K562 (cell line): ENCODE measurements around the gene IFI16. TPM values are rescaled to one million over a fixed set of nuclear protein-coding genes. Genes with fewer than 3 reads are reported as not detected.

Experiments used
- ATAC-seq: fragments of 200-7000 bp; cut with Tn5 transposase; 3 replicates; pipeline ENCODE4 v1.9.1; 2020; ENCODE audit warnings: moderate library complexity
- BruUV-seq: library from RNA; stranded (reverse); fragments of 400-500 nt; replicated peaks from 2 replicates; lab custom pipeline; 2021; lab: Mats Ljungman, UMichigan
- CTCF ChIA-PET: fragments of 300-600 bp; formaldehyde crosslinking; extraction: SDS; loops from one replicate; lab custom pipeline; 2021; ENCODE audit warnings: low intra/inter-chr PET ratio; lab: Yijun Ruan, JAX
- POLR2A ChIA-PET: fragments of 300-600, 350-650 bp; sonication (Branson Sonifier 250); formaldehyde crosslinking; extraction: SDS; loops from one replicate; lab custom pipeline; 2021; ENCODE audit warnings: antibody characterized with exemption, inconsistent platforms; lab: Yijun Ruan, JAX
- DNase-seq, 4 experiments: peaks; one replicate each; pipeline versions ENCODE4 v3.0.0 to v3.0.0-alpha.2; 2011 to 2018; ENCODE audit warnings: low spot score in 3 of 4, mixed read lengths in 3 of 4; ENCODE audit errors: extremely low read depth in 1 of 4
- FAIRE-seq: peaks from 2 replicates; lab custom pipeline; 2011; peaks lifted over from hg19 to GRCh38; lab: Jason Lieb, UNC
- H2AFZ ChIP-seq: 2 replicates; pipeline ENCODE4 v1.6.0; 2011; ENCODE audit warnings: low read depth, low read length, control low read depth, inconsistent platforms
- H3K27ac ChIP-seq: fragments of 200-600 bp; 3 replicates; pipeline ENCODE4 v1.8.0; 2011; ENCODE audit warnings: low read depth, mild to moderate bottlenecking, control low read depth, inconsistent platforms, low read length, moderate library complexity, mixed read lengths; ENCODE audit errors: extremely low read depth
- H3K27me3 ChIP-seq, 2 experiments: fragments of 300-600 bp in 1 of 2; 2 replicates in 1 of 2; 3 replicates in 1 of 2; pipeline versions ENCODE4 v1.6.0 to v1.8.0; 2011; ENCODE audit warnings: inconsistent platforms in 2 of 2, low read length in 2 of 2, mild to moderate bottlenecking in 1 of 2, mixed read lengths in 1 of 2, moderate library complexity in 1 of 2; ENCODE audit not compliant: control insufficient read depth in 2 of 2, insufficient read depth in 2 of 2
- H3K36me3 ChIP-seq: fragments of 300-600 bp; 3 replicates; pipeline ENCODE4 v1.8.0; 2011; ENCODE audit warnings: mild to moderate bottlenecking, low read length, inconsistent platforms; ENCODE audit not compliant: control insufficient read depth, insufficient read depth
- H3K4me1 ChIP-seq, 2 experiments: fragments of 200-600 bp in 1 of 2; replicated peaks in 1 of 2; 2 replicates in 1 of 2; 3 replicates in 1 of 2; pipeline versions ENCODE4 v1.5.1 to v1.8.0; 2011; ENCODE audit warnings: inconsistent platforms in 2 of 2, low read length in 2 of 2, mild to moderate bottlenecking in 1 of 2, mixed read lengths in 1 of 2, moderate library complexity in 1 of 2; ENCODE audit not compliant: control insufficient read depth in 2 of 2, insufficient read depth in 2 of 2
- H3K4me2 ChIP-seq: 2 replicates; pipeline ENCODE4 v1.6.1; 2011; ENCODE audit warnings: low read length, control low read depth, inconsistent platforms, mixed read lengths; ENCODE audit not compliant: insufficient read depth
- H3K4me3 ChIP-seq: fragments of 200-600 bp; sonication (generic), shearing (Covaris generic); 2 replicates; pipeline ENCODE4 v1.5.1; 2016; ENCODE audit warnings: control low read depth, inconsistent platforms
- H3K79me2 ChIP-seq: fragments of 200-600 bp; 3 replicates; pipeline ENCODE4 v1.8.0; 2011; ENCODE audit warnings: low read length, inconsistent platforms; ENCODE audit not compliant: control insufficient read depth, insufficient read depth
- H3K9ac ChIP-seq, 2 experiments: 2 replicates each; pipeline versions ENCODE4 v1.6.0 to v1.6.1; 2011; ENCODE audit warnings: low read depth in 2 of 2, low read length in 2 of 2, control low read depth in 1 of 2, inconsistent platforms in 1 of 2, mild to moderate bottlenecking in 1 of 2, mixed read lengths in 1 of 2; ENCODE audit not compliant: insufficient read depth in 1 of 2
- H3K9me1 ChIP-seq: one replicate; pipeline ENCODE4 v1.6.0; 2011; ENCODE audit warnings: inconsistent platforms, mild to moderate bottlenecking, low read length, moderate library complexity; ENCODE audit not compliant: control insufficient read depth, insufficient read depth
- H3K9me3 ChIP-seq: replicated peaks from 2 replicates; pipeline ENCODE4 v1.5.1; 2011; ENCODE audit warnings: low read depth, low read length, inconsistent platforms; ENCODE audit not compliant: control insufficient read depth, insufficient read depth
- H4K20me1 ChIP-seq: replicated peaks from 2 replicates; pipeline ENCODE4 v1.6.1; 2011; ENCODE audit warnings: low read length, inconsistent platforms, mixed read lengths; ENCODE audit not compliant: control insufficient read depth, insufficient read depth
- ARID2 ChIP-seq: fragments of 450-650 bp; IDR thresholded peaks from 2 replicates; pipeline ENCODE4 v1.6.1; 2017; ENCODE audit warnings: antibody characterized with exemption, mild to moderate bottlenecking
- BACH1 ChIP-seq: fragments of 200-800 bp; sonication (Bioruptor generic); IDR thresholded peaks from 2 replicates; pipeline ENCODE4 v1.6.1; 2016; ENCODE audit warnings: missing genetic modification characterization, missing compliant biosample characterization
- BCLAF1 ChIP-seq, 2 experiments: fragments of 450-650 bp in 1 of 2; IDR thresholded peaks; 2 replicates each; pipeline ENCODE4 v1.6.1; 2011 to 2017; ENCODE audit warnings: low read depth in 2 of 2, antibody characterized with exemption in 1 of 2, borderline replicate concordance in 1 of 2, low read length in 1 of 2, mild to moderate bottlenecking in 1 of 2, mixed read lengths in 1 of 2; ENCODE audit not compliant: control insufficient read depth in 1 of 2
- CCAR2 ChIP-seq: fragments of 200-400 bp; formaldehyde crosslinking; IDR thresholded peaks from 2 replicates; pipeline ENCODE4 v1.6.1; 2017; ENCODE audit warnings: mild to moderate bottlenecking, low read depth, low read length
- CREBBP ChIP-seq: IDR thresholded peaks from one replicate; pipeline ENCODE4 v1.6.1; 2012; ENCODE audit warnings: low read depth, mild to moderate bottlenecking, control low read depth, inconsistent platforms, low read length
- CTCFL ChIP-seq: IDR thresholded peaks from 2 replicates; pipeline ENCODE4 v1.6.1; 2011; ENCODE audit warnings: borderline replicate concordance, low read depth, mild to moderate bottlenecking, moderate library complexity, low read length; ENCODE audit not compliant: insufficient read depth, poor library complexity, severe bottlenecking
- DIDO1 ChIP-seq: fragments of 450-650 bp; IDR thresholded peaks from 2 replicates; pipeline ENCODE4 v1.6.1; 2016; ENCODE audit warnings: low read depth, missing biosample characterization, missing genetic modification characterization
- HNRNPUL1 ChIP-seq: fragments of 200-400 bp; formaldehyde crosslinking; IDR thresholded peaks from 2 replicates; pipeline ENCODE4 v1.6.1; 2017; ENCODE audit warnings: low read length
- RAD21 ChIP-seq, 2 experiments: fragments of 250-450 bp in 1 of 2; fragments of 450-650 bp in 1 of 2; sonication (Bioruptor Pico) in 1 of 2; formaldehyde crosslinking in 1 of 2; IDR thresholded peaks in 1 of 2; conservative IDR thresholded peaks in 1 of 2; 2 replicates each; pipeline versions ENCODE4 v1.4.0 to v1.8.0; 2020 to 2022; ENCODE audit warnings: mild to moderate bottlenecking in 2 of 2, moderate library complexity in 1 of 2
- TBP ChIP-seq: optimal IDR thresholded peaks from 2 replicates; pipeline ENCODE3; 2011; ENCODE audit warnings: low read depth, low read length, improper control_type of control experiment
- YY1 ChIP-seq, 3 experiments: IDR thresholded peaks; 2 replicates each; pipeline ENCODE4 v1.6.1; 2011; ENCODE audit warnings: low read length in 2 of 3, mild to moderate bottlenecking in 2 of 3, moderate library complexity in 2 of 3, borderline replicate concordance in 1 of 3, control low read depth in 1 of 3, low read depth in 1 of 3; ENCODE audit not compliant: insufficient read depth in 3 of 3, insufficient replicate concordance in 2 of 3, control insufficient read depth in 1 of 3, insufficient read length in 1 of 3; ENCODE audit errors: extremely low read depth in 1 of 3
- ZNF584 ChIP-seq: fragments of 200-800 bp; sonication (Bioruptor generic); IDR thresholded peaks from 2 replicates; pipeline ENCODE4 v1.6.1; 2016; ENCODE audit warnings: low read depth, mild to moderate bottlenecking, missing genetic modification characterization, missing compliant biosample characterization
- ZNF830 ChIP-seq: fragments of 250-450 bp; sonication (Bioruptor Pico); IDR thresholded peaks from 2 replicates; pipeline ENCODE4 v1.5.0; 2021; ENCODE audit warnings: mild to moderate bottlenecking
- WGBS: fragments of 100-300 bp; shearing (Covaris generic); methylation state at CpG from one replicate; pipeline ENCODE4 v1.1.6; 2016; ENCODE audit warnings: low coverage, mixed read lengths; ENCODE audit not compliant: insufficient coverage; ENCODE audit errors: missing lambda C conversion rate; 5-methylcytosine and 5-hydroxymethylcytosine counted together
- in situ Hi-C: fragments of 300-500 bp; cut with MboI; formaldehyde crosslinking; loops from 4 replicates; pipeline ENCODE4 v1.15.0; 2018; ENCODE audit warnings: inconsistent platforms, mixed read lengths
- intact Hi-C: fragments of 100-400 bp; cut with micrococcal nuclease; formaldehyde crosslinking; loops from 2 replicates; pipeline ENCODE4 v1.14.2; 2022
- polyA plus RNA-seq, 8 experiments: library from polyadenylated mRNA; depleted of rRNA in 4 of 8; stranded (reverse) in 5 of 8; unstranded in 3 of 8; fragments of >200 nt; fragmentation: Nextera tagmentation in 2 of 8; fragmentation: Illumina TruSeq in 1 of 8; extraction: Ambion mirVana in 2 of 8; extraction: Trizol in 1 of 8; gene quantifications; 2 replicates each; pipeline versions ENCODE4 v1.2.1 to v1.2.3, GENCODE V29; 2011 to 2014; ENCODE audit warnings: inconsistent platforms in 1 of 8, missing spikeins in 1 of 8
- total RNA-seq, 7 experiments: library from RNA; depleted of rRNA in 6 of 7; stranded (reverse); fragments of >200 nt in 6 of 7; fragmentation: Illumina TruSeq in 2 of 7; extraction: Trizol in 2 of 7; gene quantifications; 2 replicates each; pipeline versions ENCODE4 v1.2.1 to v1.2.3, GENCODE V29; 2011 to 2021; ENCODE audit warnings: low replicate concordance in 1 of 7
- TF ChIP-seq, protein P1 (sequence below): IDR thresholded peaks from 3 replicates; pipeline ENCODE4 v1.6.1; 2011; ENCODE audit warnings: borderline replicate concordance, mild to moderate bottlenecking; ENCODE audit not compliant: insufficient read length, insufficient read depth

Gene IFI16
- total and polyA plus RNA-seq, 9 of the 15 experiments (the other 6 are each of a cell fraction or from before 2014, with no cell fraction given), result 0.70 to 2.8 (median 1.6) TPM

DNA sequence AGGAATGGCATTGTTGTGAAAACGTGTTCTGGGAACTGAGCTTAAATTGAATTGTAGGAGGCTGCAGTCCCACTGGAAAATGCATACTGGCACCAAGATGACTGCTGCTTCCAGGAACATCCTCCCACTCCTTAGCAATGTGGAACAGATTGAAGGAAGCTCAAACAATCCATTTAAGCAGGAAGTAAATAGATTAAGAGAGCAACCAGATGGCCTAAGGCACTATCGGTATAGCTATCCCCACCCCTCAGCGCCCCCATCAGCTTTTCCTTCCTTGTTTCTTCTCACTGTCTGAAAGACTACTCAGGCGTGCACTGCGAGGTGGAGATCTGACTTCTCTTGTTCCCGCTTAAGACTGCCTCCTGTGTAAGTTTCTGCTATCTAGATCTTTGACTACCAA is 4.0 kb upstream of the IFI16 start:
- Histone ChIP-seq H3K36me3 (no peaks in the 10 kb centered on the region), H4K20me1 (no peaks in the 10 kb centered on the region), H3K4me1 (no peaks in the 10 kb centered on the region; a peak in 2 of 5 replicates), H3K27ac (no peak overlapping the region), H3K27me3 (no peaks in the 10 kb centered on the region), H3K4me3 (no peak overlapping the region), H3K9me3 (no peaks in the 10 kb centered on the region), H3K79me2 (no peaks in the 10 kb centered on the region), H3K4me2 (0 out of 2 replicates have a peak overlapping the region, but pooled peaks have one; percentile 2), H2AFZ (peak overlapping the region; percentile 25; the same call in 1 of the 2 replicates), H3K9me1 (no peaks in the 10 kb centered on the region), H3K9ac (no peak overlapping the region)
- ATAC-seq (peak; percentile 59), FAIRE-seq (no peak), DNase-seq (peak in 1 of 4 experiments; percentile 37)
- 6% methylated on average over 6 of the region's 6 CpGs for WGBS
- BruUV-seq, result no TSS peak
- CTCF ChIA-PET, result no interaction called here
- intact Hi-C loops (no loop called here), in situ Hi-C loops (loop anchor here (10.0 kb wide), 1 partner anchor 341 kb away; no protein-coding TSS in a partner anchor)
- POLR2A ChIA-PET, result no interaction called here
- TF ChIP-seq ARID2 (no peak), TBP (no peak), BACH1 (peak; percentile 21; the same call in 1 of the 2 replicates), ZNF584 (CRISPR knock-in tag) (no peak), BCLAF1 (IDR thresholded peaks at IDR 0.05; ENCODE audit: borderline replicate concordance in 1 of 2, control insufficient read depth in 1 of 2, low read depth in 2 of 2, low read length in 1 of 2) (no peak), HNRNPUL1 (no peak), CREBBP (no peak), RAD21 (CRISPR knock-in tag; conservative IDR thresholded peaks at IDR 0.05 in 1 of 2, IDR thresholded peaks at IDR 0.05 in 1 of 2) (peak in 1 of 2 experiments; percentile 25; a peak in 2 of 4 replicates), YY1 (IDR thresholded peaks at IDR 0.05; ENCODE audit: borderline replicate concordance in 1 of 3, control insufficient read depth in 1 of 3, extremely low read depth in 1 of 3, insufficient read depth in 3 of 3, insufficient read length in 1 of 3, insufficient replicate concordance in 2 of 3, low read depth in 1 of 3, low read length in 2 of 3) (no peak), CTCFL (no peak), ZNF830 (CRISPR knock-in tag) (no peak), DIDO1 (tag) (no peak), CCAR2 (no peak)
- TF ChIP-seq, protein P1, sequence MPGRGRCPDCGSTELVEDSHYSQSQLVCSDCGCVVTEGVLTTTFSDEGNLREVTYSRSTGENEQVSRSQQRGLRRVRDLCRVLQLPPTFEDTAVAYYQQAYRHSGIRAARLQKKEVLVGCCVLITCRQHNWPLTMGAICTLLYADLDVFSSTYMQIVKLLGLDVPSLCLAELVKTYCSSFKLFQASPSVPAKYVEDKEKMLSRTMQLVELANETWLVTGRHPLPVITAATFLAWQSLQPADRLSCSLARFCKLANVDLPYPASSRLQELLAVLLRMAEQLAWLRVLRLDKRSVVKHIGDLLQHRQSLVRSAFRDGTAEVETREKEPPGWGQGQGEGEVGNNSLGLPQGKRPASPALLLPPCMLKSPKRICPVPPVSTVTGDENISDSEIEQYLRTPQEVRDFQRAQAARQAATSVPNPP, result no peak
